HG03521 (cell line): ENCODE results near the gene NRL.

Source experiments
- ATAC-seq: cut with Tn5 transposase; IDR thresholded peaks from one replicate; pipeline ENCODE4 v1.9.1; 2021; ENCODE audit warnings: mild to moderate bottlenecking, moderate library complexity; ENCODE audit not compliant: unreplicated experiment

Gene NRL

DNA sequence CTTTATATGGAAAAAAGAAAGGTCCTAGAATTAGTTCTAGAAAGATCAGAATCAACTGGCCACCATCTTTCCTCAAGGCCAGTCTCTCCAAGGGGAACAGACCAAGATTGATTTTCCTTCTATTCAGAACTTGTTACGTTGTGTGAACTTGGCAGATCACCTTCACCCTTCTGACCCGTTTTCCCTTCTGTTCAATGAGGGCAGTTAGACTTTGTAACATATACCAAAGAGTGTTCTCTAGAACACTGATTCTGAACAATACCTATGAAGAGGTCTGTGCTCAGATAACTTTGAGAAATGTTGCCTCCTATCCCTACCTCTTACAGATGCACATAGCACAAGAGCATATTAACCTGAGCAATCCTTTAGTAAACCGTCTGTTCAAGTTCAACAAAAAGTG lies 31.3 kb downstream of the NRL start:
- ATAC-seq: no peak

GRCh38 chr14:24082411-24083080 lies 32.2 kb downstream of the NRL start:
- no peak for ATAC-seq

- ATAC-seq: no peak
These were observed 33.0 kb downstream of the NRL start for GRCh38 chr14:24081739-24082211.

- peak; percentile 85 for ATAC-seq
These were observed 33.6 kb downstream of the NRL start for GRCh38 chr14:24080888-24081738.

- no peak for ATAC-seq
These were observed 34.6 kb downstream of the NRL start for GRCh38 chr14:24080142-24080530.

- ATAC-seq: no peak
These were observed 35.1 kb downstream of the NRL start for GRCh38 chr14:24079491-24080141.

GRCh38 chr14:24078146-24078545 lies 36.6 kb downstream of the NRL start:
- no peak for ATAC-seq

DNA sequence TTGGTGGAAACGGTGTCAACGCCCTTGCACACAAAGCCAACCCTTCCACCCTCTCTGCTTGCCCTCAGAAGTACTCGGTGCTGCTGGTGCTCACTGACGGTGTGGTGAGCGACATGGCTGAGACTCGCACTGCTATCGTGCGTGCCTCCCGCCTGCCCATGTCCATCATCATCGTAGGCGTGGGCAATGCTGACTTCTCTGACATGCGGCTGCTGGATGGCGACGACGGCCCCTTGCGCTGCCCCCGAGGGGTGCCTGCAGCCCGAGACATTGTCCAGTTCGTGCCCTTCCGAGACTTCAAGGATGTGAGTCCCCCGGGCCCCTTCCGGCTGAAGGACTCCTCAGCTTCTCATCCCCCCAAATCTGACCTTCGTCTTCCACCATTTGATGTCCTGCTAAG lies 37.7 kb downstream of the NRL start:
- ATAC-seq: no peak

DNA sequence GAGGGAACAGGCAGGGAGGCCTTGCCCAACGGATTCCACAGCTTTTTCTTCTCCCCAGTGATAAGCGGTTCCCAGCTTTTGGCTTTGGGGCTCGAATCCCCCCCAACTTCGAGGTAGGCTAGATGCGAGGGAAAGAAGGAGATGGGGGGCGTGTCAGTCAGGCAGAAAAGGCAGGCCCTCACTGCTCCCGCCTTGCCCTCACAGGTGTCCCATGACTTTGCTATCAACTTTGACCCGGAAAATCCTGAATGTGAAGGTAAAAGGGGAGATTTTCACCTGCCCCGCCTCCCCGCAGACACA lies 38.5 kb downstream of the NRL start:
- ATAC-seq: no peak

GRCh38 chr14:24075485-24076301 lies 39.1 kb downstream of the NRL start:
- ATAC-seq: no peak

DNA sequence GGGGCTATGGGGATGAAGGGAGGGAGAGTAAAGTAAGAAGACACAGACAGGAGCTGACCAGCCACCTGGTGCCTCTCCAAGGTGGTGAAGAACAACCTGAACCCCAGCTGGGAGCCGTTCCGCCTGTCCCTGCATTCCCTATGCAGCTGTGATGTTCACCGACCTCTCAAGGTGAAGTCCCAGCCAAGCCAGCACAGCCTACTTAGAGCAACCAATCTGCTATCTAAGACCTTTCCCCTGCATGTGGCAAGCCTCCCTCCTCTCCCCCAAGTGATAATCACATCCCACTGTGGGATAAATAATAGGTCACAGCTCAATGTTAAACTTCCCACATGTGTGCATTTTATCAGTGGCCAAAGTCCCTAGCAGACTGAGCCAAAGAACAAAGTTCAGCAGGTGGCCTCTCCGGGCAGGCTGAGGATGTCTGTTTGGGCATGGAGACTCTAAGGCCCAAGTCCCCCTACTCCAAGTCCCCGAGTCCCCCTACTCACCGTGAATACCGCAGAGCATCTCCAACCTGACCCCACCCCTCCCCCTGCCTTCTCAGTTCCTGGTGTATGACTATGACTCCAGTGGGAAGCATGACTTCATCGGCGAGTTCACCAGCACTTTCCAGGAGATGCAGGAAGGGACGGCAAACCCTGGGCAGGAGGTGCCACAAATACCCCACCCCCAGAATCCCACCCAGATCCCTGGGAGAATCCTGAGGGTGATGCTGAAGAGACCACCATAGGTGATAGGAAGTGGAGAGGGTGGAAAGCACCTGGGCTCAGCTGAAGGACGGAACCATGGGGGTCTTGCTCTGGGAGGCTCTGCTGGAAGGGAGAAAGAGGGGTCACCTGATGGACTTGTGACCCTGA lies 39.9 kb downstream of the NRL start:
- no peak for ATAC-seq

DNA sequence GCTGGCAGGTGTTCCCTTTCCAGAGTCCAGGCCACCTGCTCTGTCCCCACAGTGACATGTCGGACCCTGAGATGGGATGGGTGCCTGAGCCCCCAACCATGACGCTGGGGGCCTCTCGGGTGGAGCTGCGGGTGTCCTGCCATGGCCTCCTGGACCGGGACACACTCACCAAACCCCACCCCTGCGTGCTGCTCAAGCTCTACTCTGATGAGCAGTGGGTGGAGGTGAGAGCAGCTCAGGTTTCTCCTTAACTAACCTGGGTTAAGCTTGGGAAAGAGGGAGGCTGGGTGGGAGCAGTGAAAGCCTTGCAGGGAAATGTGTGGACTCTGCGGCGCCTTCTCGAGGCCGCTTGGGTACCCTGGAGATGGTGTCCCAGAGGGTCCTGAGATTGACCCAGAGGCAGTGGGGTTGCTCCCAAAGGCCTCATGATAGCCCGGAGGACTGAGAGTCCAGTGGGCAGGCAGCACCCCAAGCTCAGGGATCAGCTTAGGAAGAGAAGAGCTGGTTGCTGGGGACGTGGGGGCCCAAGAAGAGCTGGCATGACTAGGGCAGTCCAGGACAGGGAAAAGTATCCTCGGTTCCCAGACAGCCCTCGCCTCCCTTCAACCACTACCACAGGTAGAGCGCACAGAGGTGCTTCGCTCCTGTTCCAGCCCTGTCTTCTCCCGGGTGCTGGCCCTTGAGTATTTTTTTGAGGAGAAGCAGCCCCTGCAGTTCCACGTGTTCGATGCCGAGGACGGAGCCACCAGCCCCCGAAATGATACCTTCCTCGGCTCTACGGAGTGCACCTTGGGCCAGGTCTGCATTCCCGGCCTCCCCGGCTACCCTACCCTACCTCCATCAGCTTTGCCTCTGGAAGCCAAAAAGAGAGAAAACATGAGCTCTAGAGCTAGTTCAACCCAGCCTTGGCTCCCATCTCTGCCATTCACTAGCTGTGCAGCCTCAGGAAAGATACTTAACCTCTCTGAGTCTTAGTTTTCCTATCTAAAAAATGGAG lies 41.6 kb downstream of the NRL start:
- no peak for ATAC-seq

DNA sequence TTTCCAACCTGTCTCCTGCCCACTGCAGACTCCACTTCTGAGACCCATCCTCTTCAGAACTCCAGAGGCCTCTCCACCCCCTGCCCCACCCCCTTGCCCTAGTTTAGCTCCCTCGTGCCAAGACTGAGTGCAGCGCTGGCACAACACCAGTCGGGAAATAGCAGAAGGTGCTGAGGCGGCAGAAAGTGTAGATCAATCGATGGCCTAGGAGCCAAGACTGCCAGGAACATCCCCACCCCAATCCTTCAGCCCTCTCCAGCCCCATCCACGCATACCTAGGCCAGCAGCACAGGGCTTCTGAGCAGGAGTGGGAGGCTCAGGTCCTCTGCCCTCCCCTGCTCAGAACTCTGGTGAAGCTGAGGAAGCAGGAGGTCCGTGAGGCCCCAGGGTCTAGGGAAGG lies 42.3 kb downstream of the NRL start:
- ATAC-seq: no peak

- ATAC-seq: no peak
These were observed 42.8 kb downstream of the NRL start for GRCh38 chr14:24071836-24072430.

- ATAC-seq: no peak
These were observed 43.5 kb downstream of the NRL start, which contains the start of gene CPNE6 for GRCh38 chr14:24071144-24071697. Gene CPNE6, plus strand, starts transcription at chr14:24071562. Its CDS starts 1,375 bp downstream, at chr14:24072937.

- ATAC-seq: no peak
These were observed 44.2 kb downstream of the NRL start for GRCh38 chr14:24070285-24071143.

DNA sequence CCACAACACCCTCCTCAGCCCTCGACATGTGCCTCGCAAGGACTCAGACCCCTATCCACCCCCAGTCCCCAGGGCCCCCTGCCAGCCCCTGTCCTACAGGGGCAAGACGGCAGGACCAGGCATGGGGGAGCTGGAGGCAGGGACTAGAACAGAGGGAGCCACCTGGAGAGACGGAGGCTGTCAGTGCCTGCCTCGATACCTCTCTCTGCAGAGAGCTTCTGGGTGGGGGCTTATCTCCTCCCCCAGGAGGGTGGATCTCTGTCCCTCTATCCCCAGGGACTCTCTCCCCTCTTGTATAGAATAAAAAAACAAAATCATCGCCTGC lies 45.4 kb downstream of the NRL start:
- no peak for ATAC-seq
